Calu3 (cell line): ENCODE results near the gene SRP68. TPM values are rescaled to one million over a fixed set of nuclear protein-coding genes. Genes with fewer than 3 reads are reported as not detected.

Source experiments
- BruUV-seq: library from RNA; stranded (reverse); fragments of 400-500 nt; replicated peaks from 2 replicates; lab custom pipeline; 2021; lab: Mats Ljungman, UMichigan
- CTCF ChIA-PET: fragments of 300-600 bp; sonication (Branson Sonifier 250); formaldehyde crosslinking; loops from one replicate; lab custom pipeline; 2022; ENCODE audit warnings: antibody characterized with exemption; lab: Charles Lee
- DNase-seq: peaks from one replicate; pipeline ENCODE4 v3.0.0; 2022
- H3K27ac Mint-ChIP-seq: one replicate; pipeline ENCODE4 v1.8.0; 2022; ENCODE audit warnings: mixed read lengths; ENCODE audit not compliant: unreplicated experiment
- H3K27me3 Mint-ChIP-seq: one replicate; pipeline ENCODE4 v1.8.0; 2022; ENCODE audit warnings: mixed read lengths; ENCODE audit not compliant: unreplicated experiment
- H3K36me3 Mint-ChIP-seq: one replicate; pipeline ENCODE4 v1.8.0; 2022; ENCODE audit warnings: mild to moderate bottlenecking, moderate library complexity, mixed read lengths; ENCODE audit not compliant: insufficient read depth, unreplicated experiment
- H3K4me1 Mint-ChIP-seq: one replicate; pipeline ENCODE4 v1.8.0; 2022; ENCODE audit warnings: mild to moderate bottlenecking, low read depth, mixed read lengths; ENCODE audit not compliant: unreplicated experiment
- H3K4me3 Mint-ChIP-seq: one replicate; pipeline ENCODE4 v1.8.0; 2022; ENCODE audit warnings: mild to moderate bottlenecking, low read depth, moderate library complexity, mixed read lengths; ENCODE audit not compliant: unreplicated experiment
- H3K9me3 Mint-ChIP-seq: one replicate; pipeline ENCODE4 v1.8.0; 2022; ENCODE audit warnings: low read depth, mixed read lengths; ENCODE audit not compliant: unreplicated experiment
- intact Hi-C: fragments of 100-400 bp; cut with micrococcal nuclease; formaldehyde crosslinking; loops from one replicate; pipeline ENCODE4 v1.10.0; 2022; ENCODE audit not compliant: unreplicated experiment
- total RNA-seq: library from RNA; stranded (reverse); gene quantifications from 2 replicates; pipeline ENCODE4 v1.2.3, GENCODE V29; 2022
- TF ChIP-seq, protein P1 (sequence below): fragments of 200-600 bp; IDR thresholded peaks from one replicate; pipeline ENCODE4 v1.8.0; 2022; ENCODE audit warnings: antibody characterized with exemption; ENCODE audit not compliant: unreplicated experiment

The SRP68 gene
- total RNA-seq, 1 experiment from 2014 or later, result 80.7 TPM

DNA sequence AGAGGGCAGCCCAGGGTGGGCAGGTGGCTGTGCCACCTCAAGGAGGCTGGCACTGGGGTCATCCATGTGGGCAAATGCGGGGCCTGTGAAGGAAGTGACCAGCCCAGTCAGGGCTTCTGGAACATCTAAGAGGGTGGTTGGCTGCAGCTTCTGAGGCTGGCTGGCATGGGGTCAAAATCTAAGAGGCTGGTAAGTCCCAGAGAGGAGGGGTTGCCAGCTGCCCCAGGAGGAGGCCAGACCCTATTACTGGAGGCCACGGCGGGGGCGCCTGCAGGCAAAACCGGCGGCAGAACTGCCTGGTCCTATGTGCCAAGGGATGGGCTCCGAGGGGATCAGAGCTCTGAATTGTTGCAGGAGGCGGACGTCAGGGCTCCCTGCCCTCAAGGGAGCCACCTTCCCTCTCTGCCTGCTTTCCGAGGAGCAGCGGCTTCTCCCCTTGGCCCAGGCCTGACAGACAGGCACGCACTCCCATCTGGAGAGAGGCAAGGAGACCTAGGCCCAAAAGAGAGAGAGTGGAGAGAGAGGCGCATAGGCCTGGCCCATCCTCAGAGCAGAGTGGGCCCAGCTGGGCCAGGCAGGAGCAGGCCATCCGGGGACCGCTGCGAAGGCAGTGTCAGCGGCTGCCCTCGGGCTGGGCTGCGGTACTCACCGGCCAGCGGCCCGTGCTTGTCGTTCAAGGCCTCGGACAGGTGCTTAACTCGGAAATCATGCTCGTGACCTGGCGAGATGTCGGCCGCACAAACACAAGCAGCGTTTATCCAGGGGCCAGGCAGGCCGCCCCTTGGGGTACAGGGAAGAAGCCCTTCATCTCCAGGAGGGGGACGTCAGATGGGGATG is 17.6 kb upstream of the SRP68 start:
- H3K9me3 Mint-ChIP-seq, result no peaks in the 10 kb centered on the region
- H3K27me3 Mint-ChIP-seq, result no peaks in the 10 kb centered on the region
- no peaks in the 10 kb centered on the region for H3K4me1 Mint-ChIP-seq
- intact Hi-C loops, result no loop called here
- TF ChIP-seq, protein P1, sequence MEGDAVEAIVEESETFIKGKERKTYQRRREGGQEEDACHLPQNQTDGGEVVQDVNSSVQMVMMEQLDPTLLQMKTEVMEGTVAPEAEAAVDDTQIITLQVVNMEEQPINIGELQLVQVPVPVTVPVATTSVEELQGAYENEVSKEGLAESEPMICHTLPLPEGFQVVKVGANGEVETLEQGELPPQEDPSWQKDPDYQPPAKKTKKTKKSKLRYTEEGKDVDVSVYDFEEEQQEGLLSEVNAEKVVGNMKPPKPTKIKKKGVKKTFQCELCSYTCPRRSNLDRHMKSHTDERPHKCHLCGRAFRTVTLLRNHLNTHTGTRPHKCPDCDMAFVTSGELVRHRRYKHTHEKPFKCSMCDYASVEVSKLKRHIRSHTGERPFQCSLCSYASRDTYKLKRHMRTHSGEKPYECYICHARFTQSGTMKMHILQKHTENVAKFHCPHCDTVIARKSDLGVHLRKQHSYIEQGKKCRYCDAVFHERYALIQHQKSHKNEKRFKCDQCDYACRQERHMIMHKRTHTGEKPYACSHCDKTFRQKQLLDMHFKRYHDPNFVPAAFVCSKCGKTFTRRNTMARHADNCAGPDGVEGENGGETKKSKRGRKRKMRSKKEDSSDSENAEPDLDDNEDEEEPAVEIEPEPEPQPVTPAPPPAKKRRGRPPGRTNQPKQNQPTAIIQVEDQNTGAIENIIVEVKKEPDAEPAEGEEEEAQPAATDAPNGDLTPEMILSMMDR, result no peak
- CTCF ChIA-PET, result no interaction called here
- peaks cover 15% of the 10 kb centered on the region for H3K36me3 Mint-ChIP-seq
- no TSS peak for BruUV-seq
- no peak overlapping the region for H3K4me3 Mint-ChIP-seq
- no peak overlapping the region for H3K27ac Mint-ChIP-seq
- DNase-seq, result no peak

GRCh38 chr17:76088868-76089576 is 16.7 kb upstream of the SRP68 start:
- TF ChIP-seq, protein P1, result no peak
- intact Hi-C loops, result no loop called here
- Mint-ChIP-seq H3K27ac (no peak overlapping the region), H3K9me3 (no peaks in the 10 kb centered on the region), H3K27me3 (no peaks in the 10 kb centered on the region), H3K4me3 (no peak overlapping the region), H3K36me3 (peaks cover 16% of the 10 kb centered on the region), H3K4me1 (no peaks in the 10 kb centered on the region)
- no TSS peak for BruUV-seq
- no peak for DNase-seq
- CTCF ChIA-PET, result no interaction called here

GRCh38 chr17:76088041-76088867 is 15.9 kb upstream of the SRP68 start:
- BruUV-seq, result no TSS peak
- Mint-ChIP-seq H3K9me3 (no peaks in the 10 kb centered on the region), H3K27ac (no peak overlapping the region), H3K4me1 (no peaks in the 10 kb centered on the region), H3K36me3 (peaks cover 19% of the 10 kb centered on the region), H3K27me3 (no peaks in the 10 kb centered on the region), H3K4me3 (no peak overlapping the region)
- TF ChIP-seq, protein P1, result no peak
- intact Hi-C loops, result no loop called here
- no peak for DNase-seq
- CTCF ChIA-PET, result no interaction called here

DNA sequence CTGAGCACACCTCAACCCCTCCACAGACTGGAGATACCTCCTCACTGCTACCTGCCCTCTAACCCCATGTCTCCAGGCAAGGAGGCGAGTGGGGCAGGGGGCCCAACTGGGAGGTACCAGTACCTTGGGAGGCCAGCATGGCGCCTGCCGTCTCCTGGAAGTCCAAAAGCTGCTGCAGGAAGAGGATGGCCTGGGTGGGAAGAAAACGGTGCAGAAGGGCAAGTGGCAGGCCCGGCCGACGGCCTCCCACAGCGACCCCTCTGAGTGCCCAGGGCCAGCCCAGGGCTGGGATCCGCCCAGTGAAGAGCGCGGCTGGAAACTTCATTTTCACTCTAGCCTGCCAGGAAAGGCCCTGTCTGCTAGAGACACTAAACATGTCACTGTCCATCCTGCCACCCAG is 15.2 kb upstream of the SRP68 start:
- CTCF ChIA-PET, result no interaction called here
- intact Hi-C loops, result no loop called here
- H3K36me3 Mint-ChIP-seq, result peaks cover 16% of the 10 kb centered on the region
- DNase-seq, result no peak
- H3K9me3 Mint-ChIP-seq, result no peaks in the 10 kb centered on the region
- H3K27ac Mint-ChIP-seq, result no peak overlapping the region
- no peaks in the 10 kb centered on the region for H3K4me1 Mint-ChIP-seq
- no TSS peak for BruUV-seq
- no peak overlapping the region for H3K4me3 Mint-ChIP-seq
- TF ChIP-seq, protein P1, result no peak
- H3K27me3 Mint-ChIP-seq, result no peaks in the 10 kb centered on the region
